ENCODE results near the gene DCBLD2. TPM values are rescaled to one million over a fixed set of nuclear protein-coding genes. Genes with fewer than 3 reads are reported as not detected.

Gene DCBLD2
- total and polyA plus RNA-seq, 9 of the 15 experiments (the other 6 are each of a cell fraction or from before 2014, with no cell fraction given): 2.7 to 14.6 (median 7.4) TPM

DNA sequence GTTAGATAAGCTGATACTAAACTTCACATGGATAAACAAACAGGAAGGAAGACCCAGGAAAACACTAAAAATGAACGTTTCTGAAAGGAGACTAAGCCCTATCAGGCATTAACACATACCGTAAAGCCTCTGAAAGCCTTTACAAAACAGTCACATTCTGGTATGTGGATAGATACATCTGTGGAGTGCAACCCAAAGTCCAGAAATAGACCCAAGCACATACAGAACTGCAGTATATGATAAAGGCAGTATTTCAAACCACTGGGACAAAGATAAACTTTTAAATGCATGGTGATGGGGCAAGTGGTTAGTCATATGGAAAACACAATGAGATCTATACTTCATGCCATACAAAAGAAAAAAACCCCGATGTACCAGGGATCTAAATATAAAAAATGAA is 26.0 kb downstream of the DCBLD2 start (continued):
- TF ChIP-seq, protein P1, sequence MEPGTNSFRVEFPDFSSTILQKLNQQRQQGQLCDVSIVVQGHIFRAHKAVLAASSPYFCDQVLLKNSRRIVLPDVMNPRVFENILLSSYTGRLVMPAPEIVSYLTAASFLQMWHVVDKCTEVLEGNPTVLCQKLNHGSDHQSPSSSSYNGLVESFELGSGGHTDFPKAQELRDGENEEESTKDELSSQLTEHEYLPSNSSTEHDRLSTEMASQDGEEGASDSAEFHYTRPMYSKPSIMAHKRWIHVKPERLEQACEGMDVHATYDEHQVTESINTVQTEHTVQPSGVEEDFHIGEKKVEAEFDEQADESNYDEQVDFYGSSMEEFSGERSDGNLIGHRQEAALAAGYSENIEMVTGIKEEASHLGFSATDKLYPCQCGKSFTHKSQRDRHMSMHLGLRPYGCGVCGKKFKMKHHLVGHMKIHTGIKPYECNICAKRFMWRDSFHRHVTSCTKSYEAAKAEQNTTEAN (CRISPR knock-in tag; IDR thresholded peaks at IDR 0.05): no peak
- TF ChIP-seq STAT5A (IDR thresholded peaks at IDR 0.05; ENCODE audit: borderline replicate concordance, low read length) (peak; percentile 80), FOXM1 (IDR thresholded peaks at IDR 0.05; ENCODE audit: low read depth) (peak; percentile 80), FOXM1 (CRISPR knock-in tag; IDR thresholded peaks at IDR 0.05; ENCODE audit: low read depth) (no peak), MIER1 (IDR thresholded peaks at IDR 0.05; ENCODE audit: low read depth) (no peak), TRIM24 (IDR thresholded peaks at IDR 0.05) (peak; percentile 37 to 86; a peak in 3 of 4 replicates), NR3C1 (CRISPR knock-in tag; IDR thresholded peaks at IDR 0.05) (no peak), ELF2 (CRISPR knock-in tag; IDR thresholded peaks at IDR 0.05) (no peak), MCM2 (IDR thresholded peaks at IDR 0.05; ENCODE audit: low read depth) (no peak), SMC3 (conservative IDR thresholded peaks at IDR 0.05; ENCODE audit: insufficient read depth, low read depth, low read length) (no peak), PTTG1 (tag; IDR thresholded peaks at IDR 0.05; ENCODE audit: low read depth) (no peak), FOXP1 (CRISPR knock-in tag; IDR thresholded peaks at IDR 0.05) (no peak), JUN (IDR thresholded peaks at IDR 0.05; ENCODE audit: borderline replicate concordance, low read depth, low read length) (no peak), JUN (CRISPR knock-in tag; IDR thresholded peaks at IDR 0.05; ENCODE audit: borderline replicate concordance) (no peak), BDP1 (IDR thresholded peaks at IDR 0.05; ENCODE audit: insufficient read depth, insufficient read length) (no peak), BACH1 (tag; IDR thresholded peaks at IDR 0.05) (no peak), TEAD1 (CRISPR knock-in tag; IDR thresholded peaks at IDR 0.05) (0 out of 4 replicates have a peak, but pooled peaks of 1 of the 2 experiments have one; percentile 26), RCOR1 (IDR thresholded peaks at IDR 0.05; ENCODE audit: borderline replicate concordance in 1 of 2, low read depth in 2 of 2, low read length in 2 of 2) (peak in 1 of 2 experiments; percentile 43; a peak in 2 of 4 replicates), ZNF586 (CRISPR knock-in tag; conservative IDR thresholded peaks at IDR 0.05) (no peak), ZC3H4 (CRISPR knock-in tag; IDR thresholded peaks at IDR 0.05; ENCODE audit: borderline replicate concordance) (no peak), SMARCA4 (IDR thresholded peaks at IDR 0.05) (peak; percentile 77; the same call in 1 of the 2 replicates), MCM3 (IDR thresholded peaks at IDR 0.05) (no peak)
- TF ChIP-seq, protein P2, sequence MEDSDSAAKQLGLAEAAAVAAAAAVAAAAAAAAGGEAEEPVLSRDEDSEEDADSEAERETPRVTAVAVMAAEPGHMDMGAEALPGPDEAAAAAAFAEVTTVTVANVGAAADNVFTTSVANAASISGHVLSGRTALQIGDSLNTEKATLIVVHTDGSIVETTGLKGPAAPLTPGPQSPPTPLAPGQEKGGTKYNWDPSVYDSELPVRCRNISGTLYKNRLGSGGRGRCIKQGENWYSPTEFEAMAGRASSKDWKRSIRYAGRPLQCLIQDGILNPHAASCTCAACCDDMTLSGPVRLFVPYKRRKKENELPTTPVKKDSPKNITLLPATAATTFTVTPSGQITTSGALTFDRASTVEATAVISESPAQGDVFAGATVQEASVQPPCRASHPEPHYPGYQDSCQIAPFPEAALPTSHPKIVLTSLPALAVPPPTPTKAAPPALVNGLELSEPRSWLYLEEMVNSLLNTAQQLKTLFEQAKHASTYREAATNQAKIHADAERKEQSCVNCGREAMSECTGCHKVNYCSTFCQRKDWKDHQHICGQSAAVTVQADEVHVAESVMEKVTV (CRISPR knock-in tag; IDR thresholded peaks at IDR 0.05): no peak
- TF ChIP-seq, protein P3, sequence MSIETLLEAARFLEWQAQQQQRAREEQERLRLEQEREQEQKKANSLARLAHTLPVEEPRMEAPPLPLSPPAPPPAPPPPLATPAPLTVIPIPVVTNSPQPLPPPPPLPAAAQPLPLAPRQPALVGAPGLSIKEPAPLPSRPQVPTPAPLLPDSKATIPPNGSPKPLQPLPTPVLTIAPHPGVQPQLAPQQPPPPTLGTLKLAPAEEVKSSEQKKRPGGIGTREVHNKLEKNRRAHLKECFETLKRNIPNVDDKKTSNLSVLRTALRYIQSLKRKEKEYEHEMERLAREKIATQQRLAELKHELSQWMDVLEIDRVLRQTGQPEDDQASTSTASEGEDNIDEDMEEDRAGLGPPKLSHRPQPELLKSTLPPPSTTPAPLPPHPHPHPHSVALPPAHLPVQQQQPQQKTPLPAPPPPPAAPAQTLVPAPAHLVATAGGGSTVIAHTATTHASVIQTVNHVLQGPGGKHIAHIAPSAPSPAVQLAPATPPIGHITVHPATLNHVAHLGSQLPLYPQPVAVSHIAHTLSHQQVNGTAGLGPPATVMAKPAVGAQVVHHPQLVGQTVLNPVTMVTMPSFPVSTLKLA (conservative IDR thresholded peaks at IDR 0.05): peak in 1 of 2 experiments; percentile 31; a peak in 1 of 4 replicates
- TF ChIP-seq, protein P4, sequence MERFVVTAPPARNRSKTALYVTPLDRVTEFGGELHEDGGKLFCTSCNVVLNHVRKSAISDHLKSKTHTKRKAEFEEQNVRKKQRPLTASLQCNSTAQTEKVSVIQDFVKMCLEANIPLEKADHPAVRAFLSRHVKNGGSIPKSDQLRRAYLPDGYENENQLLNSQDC (CRISPR knock-in tag; IDR thresholded peaks at IDR 0.05): no peak
- TF ChIP-seq, protein P5, sequence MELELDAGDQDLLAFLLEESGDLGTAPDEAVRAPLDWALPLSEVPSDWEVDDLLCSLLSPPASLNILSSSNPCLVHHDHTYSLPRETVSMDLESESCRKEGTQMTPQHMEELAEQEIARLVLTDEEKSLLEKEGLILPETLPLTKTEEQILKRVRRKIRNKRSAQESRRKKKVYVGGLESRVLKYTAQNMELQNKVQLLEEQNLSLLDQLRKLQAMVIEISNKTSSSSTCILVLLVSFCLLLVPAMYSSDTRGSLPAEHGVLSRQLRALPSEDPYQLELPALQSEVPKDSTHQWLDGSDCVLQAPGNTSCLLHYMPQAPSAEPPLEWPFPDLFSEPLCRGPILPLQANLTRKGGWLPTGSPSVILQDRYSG (tag; conservative IDR thresholded peaks at IDR 0.05; ENCODE audit: low read depth): no peak
